Measurements from ENCODE around the gene TMEM132C.

The TMEM132C gene

DNA sequence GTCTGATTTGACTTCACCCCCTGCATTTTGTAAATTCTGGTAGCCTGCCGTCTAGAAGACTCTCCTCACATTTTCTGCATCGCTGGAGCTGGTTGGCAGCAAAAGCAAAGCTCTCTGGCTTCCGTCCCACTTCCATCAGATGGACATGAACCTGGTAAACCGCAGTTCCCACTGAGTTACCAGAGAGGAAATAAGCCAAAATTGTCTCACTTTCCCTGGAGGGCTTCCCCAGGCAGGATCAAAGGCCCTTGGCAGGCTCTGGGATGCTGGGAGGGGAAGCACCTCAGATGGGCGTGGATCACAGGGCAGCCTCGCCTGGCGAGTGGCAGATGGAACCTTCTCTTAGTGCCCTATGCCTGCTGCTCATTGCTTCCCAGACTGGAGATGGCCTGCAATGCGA is 243.5 kb downstream of the TMEM132C start:
- no peak for DNase-seq

DNA sequence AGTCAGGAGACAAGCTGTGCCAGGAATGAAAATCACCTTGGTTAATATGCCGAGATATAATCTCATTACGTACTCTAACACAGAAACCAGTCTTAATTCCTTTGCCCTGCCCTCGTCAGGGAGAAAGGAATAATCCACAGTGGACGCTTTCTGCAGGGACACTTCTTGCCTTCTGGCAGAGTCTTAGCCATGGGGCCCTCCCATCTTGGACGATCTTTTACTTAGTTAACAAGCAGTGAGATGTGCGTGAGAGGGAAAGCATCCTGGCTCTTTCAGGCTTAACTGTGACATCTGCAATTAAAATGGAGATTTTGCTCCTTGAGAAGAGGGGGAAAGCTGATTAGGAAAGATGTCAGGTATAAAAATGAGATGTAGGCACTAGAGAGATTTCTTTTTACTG is 246.4 kb downstream of the TMEM132C start:
- no peak for DNase-seq

DNA sequence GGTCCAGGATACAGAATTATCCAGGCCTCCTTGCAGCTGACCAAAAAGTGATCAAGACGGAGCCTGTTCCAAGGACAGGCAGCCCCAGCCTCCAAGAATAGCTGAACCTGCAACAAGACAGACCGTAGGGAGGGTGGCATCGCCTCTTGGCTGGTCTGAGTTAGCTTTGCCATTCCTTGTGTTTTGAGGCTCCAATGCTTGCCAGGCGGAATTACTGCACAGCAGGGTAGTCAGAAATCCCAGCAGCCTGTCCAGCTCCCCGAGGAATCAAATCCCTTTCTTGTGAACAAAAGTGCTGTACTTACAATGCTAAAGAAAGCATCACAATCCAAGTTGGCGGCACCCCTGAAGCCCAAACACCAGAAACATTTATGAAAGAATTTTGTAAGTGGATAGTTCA is 246.9 kb downstream of the TMEM132C start:
- DNase-seq = no peak

DNA sequence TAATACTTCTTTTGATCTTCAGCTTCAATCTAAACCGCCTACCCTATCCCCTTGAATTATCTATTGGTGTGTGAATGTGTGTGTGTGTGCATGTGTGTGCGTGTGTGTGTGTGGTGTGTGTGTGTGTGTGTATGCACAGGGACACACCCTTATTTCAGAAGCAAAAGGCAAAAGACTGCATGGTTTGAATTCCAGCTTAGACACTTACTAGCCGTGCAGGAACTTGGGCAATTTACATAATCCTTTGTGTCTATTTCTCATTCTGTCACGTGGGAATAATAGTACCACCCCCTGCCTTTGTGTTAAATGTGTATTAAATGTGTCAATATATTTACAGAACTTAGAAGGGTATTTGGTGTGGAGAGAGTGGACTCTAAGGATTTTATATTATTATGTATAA is 251.7 kb downstream of the TMEM132C start:
- no peak for DNase-seq

DNA sequence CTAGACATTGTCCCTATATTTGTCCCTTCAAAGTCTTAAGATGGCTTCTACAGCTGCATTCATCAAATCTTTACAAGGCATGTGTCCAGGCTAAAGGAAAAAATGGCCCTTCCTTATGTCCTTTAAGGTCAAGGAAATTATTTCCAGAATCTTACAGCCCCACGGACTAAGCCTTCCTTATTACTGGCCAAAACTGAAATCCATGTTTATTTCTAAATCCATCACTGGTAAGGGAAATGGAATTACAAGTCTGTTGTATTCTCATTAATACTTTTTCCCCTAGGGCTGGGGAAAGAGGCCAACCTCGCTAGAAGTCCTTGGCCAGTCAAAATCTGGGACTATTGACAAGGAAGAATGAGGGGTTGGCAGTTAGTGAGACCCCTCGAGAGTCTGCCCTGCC is 252.5 kb downstream of the TMEM132C start:
- DNase-seq = no peak

DNA sequence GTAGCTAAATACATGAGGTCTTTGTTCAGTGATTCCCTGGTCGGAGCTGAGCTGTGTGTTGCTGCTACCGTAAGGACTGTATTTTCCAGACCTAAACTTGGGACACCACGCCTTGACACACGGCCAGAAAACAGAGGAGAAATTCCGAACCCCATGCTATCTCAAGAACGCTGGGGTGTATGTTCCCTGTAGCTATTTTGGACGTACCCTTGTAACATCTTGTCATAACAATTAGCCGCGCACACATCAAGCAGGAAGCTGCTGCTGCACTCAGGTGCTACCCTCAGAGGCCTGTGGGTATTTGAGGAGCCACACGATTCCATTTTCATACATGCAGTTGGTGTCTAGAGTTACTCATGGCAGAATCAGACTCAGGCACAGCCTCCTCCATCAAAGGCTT is 255.0 kb downstream of the TMEM132C start:
- DNase-seq = no peak

DNA sequence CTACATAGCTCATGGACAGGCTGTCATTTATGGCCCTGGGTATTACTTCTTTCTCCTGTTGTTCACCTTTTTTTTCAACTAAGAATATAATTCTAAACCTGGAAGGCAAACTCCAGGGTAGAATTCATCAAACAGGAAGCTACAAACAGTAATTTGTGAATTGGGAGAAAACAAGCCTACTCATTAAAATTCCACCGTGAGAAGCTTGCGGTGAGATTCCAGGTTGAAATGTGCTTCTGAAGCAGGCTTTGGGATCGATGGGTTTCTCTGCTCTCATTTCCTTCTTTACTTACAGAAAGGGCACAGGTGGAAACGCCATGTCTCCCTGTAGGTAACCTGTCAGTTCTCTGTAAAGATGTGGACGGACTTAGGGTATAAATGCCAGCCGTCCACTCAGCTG is 257.5 kb downstream of the TMEM132C start:
- DNase-seq = no peak

DNA sequence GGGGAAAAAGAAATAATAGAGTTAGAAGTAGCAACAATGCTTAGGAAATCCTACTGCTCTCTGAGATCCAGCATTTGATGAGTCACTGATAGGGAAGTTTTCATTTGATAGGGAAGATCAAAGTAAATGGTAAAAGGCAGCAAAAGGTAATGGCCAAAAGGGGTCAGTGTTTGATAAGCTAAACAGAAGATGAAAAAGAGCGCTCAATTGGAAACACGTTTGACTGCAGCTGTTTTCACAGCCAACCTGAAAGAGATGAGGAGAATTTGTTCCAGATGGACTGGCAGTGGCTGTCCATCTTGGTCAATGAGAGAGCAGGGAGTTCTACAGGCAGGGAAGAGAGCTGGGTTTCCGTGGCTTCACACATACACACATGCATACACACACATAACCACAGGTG is 264.2 kb downstream of the TMEM132C start:
- no peak for DNase-seq

DNA sequence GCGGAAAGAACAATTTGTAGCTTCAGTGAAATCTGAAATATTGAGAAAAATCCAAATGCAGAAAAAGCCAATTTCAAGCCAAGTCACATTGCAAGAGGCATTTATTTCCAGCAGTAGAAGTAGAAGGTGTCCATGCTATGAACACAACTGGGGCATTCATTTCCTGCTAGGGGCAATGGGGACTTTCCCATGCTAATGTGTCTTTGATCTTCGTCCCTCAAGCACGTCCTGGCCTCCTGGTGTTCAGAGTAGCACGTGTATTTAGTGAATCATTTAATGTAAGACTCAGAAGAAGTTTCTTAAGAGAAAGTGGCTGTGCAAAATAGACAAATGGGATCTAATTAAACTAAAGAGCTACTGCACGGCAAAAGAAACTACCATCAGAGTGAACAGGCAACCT is 267.9 kb downstream of the TMEM132C start:
- DNase-seq = no peak

DNA sequence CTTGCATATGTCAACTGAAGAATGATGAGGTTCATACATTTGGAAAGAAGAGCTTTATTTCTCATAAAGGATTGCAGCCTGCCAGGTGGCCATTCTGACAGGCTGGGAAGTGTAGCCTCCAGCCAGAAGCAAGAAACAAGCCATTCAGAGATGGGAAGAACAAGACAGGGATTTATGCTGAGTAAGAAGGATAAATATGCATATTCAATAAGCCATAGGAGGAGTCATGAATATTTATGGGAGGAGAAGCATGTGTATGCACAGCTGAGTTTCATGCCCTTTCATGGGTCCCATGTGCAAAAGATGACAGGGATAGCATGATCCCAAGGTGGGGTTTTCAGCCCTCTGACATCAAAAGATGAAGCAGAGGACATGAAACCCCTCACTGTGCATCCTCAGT is 269.8 kb downstream of the TMEM132C start:
- DNase-seq = no peak

DNA sequence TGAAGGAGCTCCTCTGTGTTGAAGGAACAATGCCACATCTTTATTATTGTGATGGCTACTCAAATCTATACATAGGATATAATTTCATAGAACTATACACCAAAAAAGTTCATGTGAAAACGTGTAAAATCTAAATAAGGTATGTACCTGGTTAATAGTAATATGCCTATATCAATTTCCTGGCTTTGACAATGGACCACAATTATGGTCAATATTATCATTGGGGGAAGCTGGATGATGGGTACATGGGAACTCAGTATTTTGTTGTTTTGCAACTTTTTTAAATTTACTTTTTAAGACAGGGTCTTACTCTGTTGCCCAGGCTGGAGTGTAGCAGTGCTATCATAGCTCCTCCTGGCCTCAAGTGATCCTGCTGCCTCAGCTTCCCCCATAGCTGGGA is 270.7 kb downstream of the TMEM132C start:
- no peak for DNase-seq

DNA sequence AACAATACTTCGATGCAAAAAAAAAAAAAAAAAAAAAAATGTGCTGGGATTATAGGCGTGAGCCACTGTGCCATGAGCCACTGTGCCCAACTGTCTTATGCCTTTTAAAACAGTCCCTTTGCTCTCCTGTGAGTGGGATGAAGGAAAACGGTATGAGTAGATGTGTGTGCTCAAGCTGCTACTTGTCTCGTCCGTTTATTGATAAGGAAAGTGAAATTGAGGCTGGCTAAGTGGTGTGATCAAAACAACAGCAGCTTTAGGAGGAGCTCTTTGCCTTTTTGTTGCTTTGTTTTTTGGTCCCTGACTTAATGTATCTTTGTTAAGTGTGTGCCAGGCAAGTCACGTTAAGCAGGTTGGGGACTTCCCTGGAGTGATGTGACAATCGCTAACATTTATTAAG is 275.9 kb downstream of the TMEM132C start:
- DNase-seq = no peak

DNA sequence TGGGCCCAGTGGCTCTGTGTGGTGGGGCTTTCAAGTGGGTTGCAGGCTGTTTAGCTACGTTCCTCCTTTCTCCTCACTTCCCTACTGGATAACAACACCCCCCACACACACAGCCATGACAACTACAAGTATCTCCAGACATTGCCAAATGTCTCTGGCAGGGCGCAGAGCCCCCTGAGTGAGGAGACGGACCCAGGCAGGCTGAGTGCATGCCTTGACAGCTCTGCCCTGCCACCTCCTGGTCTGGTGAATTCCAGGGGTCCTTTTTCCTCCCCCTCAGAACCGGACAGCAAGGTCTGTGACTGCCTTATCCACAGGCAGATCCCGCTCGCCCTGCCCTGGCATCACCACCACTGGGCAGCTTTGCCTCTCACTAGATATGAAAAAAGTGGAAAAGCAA is 276.5 kb downstream of the TMEM132C start:
- no peak for DNase-seq

DNA sequence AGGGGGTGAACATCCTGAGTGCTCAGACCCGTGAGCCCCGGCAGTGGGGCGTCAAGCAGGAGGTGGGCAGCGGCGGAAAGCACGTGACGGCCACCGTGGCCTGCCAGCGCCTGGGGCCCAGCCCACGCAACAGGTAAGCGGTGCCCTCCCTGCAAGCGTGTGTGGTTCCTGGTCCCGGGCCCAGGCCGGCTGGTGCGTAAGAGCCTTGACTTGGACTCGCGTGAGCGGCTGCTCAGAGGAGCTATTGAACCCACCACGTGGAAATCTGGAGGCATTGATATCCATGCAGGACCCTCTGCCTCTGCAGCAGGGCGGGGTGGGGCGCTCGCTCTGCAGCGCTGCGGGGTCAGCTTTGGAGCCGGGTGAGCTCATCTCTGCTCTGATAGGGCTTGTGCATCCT is 277.0 kb downstream of the TMEM132C start:
- no peak for DNase-seq

DNA sequence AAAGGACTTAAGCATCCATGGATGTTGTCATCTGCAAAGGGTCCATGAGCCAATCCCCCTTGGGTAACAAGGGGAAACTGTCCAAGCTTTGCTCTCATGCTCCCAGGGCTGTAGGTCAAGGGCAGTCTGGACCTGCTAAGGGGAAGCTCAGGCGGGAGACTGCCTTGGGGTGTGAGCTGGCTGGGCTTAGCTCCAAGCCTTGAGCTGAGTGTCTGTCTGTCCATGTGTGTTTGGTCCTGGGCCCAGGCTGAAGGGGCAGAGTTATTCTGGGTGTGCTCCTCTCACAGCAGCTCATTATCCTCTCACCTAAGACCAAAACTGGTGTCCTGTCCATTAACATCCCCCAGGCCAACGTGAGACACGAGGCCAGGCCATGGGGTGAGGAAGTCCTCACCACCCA is 282.0 kb downstream of the TMEM132C start:
- DNase-seq = no peak

DNA sequence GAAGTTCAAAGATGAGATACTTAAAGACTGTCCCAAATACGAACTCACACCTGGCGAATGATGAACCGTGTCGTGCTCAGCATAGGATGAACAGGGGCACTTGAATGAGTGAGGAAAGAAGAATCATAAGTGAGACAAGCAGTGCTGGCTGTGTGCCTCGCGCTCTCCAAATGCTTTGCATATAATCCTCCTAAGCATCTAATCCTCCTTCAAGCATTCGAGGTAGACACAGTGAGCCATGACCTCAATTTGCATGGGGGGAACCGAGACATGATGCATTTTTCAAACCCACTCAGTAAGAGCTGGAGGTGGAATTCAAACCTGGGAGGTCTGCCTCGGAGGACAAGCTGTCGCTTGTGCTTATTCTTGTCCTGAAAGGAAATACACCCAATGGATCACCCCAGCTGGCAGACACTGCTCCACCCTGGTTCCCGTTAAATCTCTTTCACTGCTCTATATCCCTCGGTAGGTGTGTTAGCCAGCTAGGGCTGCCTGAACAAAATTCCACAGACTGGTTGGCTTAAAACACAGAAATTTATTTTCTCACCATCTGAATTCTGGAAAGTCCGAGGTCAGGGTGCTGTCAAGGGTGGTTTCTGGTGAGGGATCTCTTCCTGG is 282.7 kb downstream of the TMEM132C start:
- DNase-seq = no peak

DNA sequence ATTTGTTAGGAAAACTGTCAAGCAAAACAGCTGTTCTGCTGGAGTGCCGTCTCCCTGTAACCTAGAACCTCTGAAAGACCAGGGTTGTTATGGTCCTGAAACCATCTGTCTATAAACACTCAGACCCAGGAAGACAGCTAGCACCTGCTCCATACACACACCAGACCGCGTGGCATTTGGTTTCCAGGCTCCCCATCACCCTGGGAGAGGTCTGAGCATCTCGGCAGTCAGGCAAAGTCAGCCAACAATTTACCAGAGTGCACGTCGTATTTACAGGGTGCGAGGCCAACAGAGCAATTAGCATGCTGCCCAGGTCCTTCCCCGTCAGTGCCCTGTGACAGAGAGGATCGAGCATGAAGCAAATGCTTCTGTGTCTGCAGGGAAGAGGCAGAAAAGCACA is 284.3 kb downstream of the TMEM132C start:
- DNase-seq = no peak

DNA sequence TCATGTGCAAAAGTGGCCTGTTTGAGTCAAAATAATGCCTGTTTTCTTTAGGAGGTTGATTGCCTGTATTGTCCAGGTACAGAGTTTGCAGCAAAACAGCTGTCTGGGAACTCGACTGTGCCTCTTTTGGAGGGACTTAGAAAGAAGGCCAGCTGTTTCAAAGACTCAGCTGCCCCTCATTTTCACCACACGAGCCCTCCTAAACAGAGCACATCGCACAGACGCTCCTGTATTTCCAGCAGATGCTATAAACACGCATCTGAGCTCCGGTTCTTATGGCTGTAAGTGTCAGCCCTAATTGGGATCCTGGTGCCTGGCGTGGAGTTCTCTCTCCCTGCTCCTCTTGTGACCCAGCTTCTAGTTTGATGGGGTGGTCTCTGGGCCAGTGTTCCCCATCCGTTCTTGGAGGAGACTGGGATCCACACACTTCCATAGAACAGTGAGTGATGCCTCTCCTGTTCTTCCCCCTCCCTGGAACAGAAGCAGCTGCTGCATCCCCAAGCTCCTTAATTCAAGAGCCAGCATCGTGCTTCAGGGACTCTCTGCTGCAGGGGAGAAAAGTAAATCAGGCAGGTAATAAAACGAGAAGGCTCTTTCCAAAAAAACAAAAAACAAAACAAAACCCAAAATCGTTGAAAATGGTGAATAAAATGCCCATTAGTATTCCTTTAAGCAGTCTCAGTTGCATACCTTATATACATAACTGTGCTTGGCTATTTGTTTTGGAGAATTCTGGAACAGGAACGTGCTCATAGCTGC is 287.8 kb downstream of the TMEM132C start:
- no peak for DNase-seq

DNA sequence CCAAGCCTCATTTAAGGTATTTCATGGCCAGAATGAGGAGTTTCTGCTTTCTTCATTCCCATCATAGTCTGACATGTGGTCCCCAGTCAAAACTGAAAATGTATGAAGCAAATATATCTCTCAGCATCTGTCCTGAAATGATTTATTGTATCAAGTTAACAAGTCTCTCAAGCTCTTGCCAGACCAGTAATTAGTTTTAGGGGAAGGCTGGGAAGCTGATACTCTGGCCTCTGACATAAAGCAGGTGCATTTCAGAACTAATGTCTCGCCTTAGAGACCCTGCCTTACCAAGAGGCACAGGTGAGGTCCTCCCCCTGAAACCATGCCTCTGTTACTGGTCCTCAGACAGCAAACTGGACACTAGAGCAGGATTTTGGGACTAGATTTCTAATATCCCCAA is 290.3 kb downstream of the TMEM132C start:
- DNase-seq = no peak

DNA sequence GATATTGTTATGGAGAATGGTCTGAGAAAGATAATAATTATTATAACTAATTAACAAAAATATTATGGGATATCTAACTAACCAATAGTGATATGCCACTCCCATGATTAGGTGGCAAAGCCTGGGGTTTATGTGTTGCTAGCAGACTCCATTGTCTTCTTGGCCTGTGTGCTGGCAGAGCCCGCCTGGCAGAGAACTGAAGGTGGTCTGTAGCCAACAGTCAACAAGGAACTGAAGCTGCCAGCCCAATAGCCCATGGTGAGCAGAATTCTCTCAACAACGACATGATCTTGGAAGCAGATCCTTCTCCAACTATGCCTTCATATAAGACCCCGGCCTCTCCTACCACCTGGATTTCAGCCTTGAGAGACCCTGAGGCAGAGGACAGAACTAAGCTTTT is 298.0 kb downstream of the TMEM132C start:
- no peak for DNase-seq

DNA sequence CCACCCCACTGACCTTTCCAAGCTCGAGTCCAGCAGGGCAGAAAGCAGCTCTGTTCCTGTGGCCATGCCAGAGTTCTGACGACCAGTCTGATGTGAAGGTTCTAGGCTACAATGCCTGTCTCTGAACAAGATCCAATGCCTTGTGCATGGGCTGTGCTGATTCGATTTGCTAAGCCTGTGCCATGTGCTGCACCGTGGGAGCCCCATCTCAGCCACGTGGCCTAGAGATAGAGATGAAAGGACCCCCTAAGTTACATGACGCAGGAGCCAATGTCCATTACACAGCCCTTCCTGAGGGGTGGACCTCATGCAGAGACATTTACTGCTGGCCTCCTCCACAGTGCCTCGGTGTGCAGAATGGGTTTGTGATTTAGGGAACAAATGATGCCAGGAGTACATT is 300.8 kb downstream of the TMEM132C start:
- no peak for DNase-seq

DNA sequence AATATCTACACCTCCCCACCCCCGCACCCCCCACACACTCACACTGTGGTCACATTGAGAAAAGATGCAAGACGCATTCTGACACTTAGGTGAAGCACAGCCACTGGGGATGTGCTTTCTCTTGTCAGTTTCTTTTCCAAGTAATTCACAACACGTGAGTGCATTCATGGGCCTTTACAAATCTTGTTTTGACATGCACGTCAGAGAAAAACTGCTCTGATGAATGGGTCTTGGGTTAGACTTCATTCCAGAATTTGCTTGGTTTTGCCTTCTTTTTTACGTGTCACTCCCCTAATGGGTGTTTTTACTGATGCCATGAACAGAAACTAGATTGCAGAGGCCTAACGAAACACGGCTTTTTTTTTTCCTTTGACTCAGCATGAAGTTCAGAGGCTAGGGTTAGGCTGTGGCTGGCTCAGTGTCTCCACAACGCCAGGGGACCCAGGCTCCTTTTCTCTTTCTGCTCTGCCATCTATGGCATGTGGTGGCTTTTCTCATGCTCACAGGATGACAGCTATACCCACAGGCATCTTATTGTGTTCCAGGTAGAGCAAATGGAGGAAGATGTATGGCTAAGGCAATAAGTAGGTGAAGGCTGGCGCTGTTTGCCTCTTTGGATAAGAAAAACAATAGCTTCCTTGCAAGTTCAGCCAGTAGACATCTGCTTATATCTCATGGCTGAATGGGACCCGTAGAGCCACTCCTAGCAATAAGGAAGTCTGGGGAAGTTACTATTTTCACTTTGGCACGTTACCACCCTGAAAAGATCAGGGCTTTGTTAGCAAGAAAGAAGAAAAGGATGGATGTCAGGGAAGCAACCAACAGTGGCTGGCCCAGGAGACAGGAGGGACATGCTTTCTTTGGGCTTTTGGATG is 303.5 kb downstream of the TMEM132C start:
- no peak for DNase-seq

DNA sequence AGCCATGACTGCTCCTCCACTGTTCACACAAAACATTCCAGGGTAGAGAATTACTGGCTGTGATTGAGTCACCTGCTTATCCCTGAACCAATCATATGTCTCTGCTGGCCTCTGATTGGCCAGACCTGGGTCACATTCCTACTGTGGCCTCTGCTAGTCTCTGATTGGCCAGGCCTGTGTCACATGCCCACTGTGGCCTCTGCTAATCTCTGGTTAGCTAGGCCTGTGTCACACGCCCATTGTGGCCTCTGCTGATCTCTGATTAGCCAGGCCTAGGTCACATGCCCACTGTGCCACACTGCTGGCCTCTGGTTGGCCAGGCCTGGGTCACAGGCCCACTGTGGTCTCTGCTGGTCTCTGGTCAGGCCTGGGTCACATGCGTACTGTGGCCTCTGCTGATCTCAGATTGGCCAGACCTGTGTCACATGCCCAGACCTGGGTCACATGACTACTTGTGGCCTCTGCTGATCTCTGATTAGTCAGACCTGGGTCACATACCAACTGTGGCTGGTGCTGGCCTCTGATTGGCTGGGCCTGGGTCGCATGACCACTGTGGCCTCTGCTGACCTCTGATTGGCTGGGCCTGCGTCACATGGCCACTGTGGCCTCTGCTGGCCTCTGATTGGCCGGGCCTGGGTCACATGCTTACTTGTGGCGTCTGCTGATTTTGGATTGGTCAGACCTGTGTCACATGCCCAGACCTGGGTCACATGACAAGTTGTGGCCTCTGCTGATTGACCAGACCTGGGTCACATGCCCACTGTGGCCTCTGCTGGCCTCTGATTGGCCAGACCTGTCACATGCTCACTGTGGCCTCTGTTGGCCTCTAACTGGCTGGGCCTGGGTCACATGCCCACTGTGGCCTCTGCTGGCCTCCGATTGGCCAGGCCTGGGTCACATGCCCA is 305.2 kb downstream of the TMEM132C start:
- DNase-seq = no peak

Data from MV-4-11 (cell line).